IMR-90 (cell line): ENCODE results near the gene BACH1.

ENCODE experiments used
- BHLHE40 ChIP-seq: fragments of 150-350 bp; IDR thresholded peaks from 2 replicates; pipeline ENCODE4 v1.6.1; 2016; ENCODE audit warnings: mild to moderate bottlenecking, low read depth, low read length
- CEBPB ChIP-seq: IDR thresholded peaks from 2 replicates; pipeline ENCODE4 v1.6.1; 2012; ENCODE audit warnings: low read depth, low read length, improper control_type of control experiment
- CHD1 ChIP-seq: IDR thresholded peaks from 2 replicates; pipeline ENCODE4 v1.6.1; 2012; ENCODE audit warnings: low read depth, low read length, improper control_type of control experiment
- FOS ChIP-seq: fragments of 150-350 bp; IDR thresholded peaks from 2 replicates; pipeline ENCODE4 v1.6.1; 2016; ENCODE audit warnings: low read depth, low read length
- MAFK ChIP-seq: IDR thresholded peaks from 2 replicates; pipeline ENCODE4 v1.6.1; 2012; ENCODE audit warnings: low read depth, low read length, improper control_type of control experiment
- MAZ ChIP-seq: IDR thresholded peaks from 2 replicates; pipeline ENCODE4 v1.6.1; 2012; ENCODE audit warnings: low read depth, mild to moderate bottlenecking, low read length, improper control_type of control experiment, moderate library complexity, borderline replicate concordance
- NFE2L2 ChIP-seq: fragments of 150-350 bp; IDR thresholded peaks from 2 replicates; pipeline ENCODE4 v1.6.1; 2016; ENCODE audit warnings: low read depth, mild to moderate bottlenecking, low read length
- POLR2A ChIP-seq: IDR thresholded peaks from 2 replicates; pipeline ENCODE4 v1.6.1; 2012; ENCODE audit warnings: mild to moderate bottlenecking, low read depth, low read length
- RAD21 ChIP-seq: IDR thresholded peaks from 2 replicates; pipeline ENCODE4 v1.6.1; 2012; ENCODE audit warnings: low read length, improper control_type of control experiment
- RCOR1 ChIP-seq: IDR thresholded peaks from 2 replicates; pipeline ENCODE4 v1.6.1; 2012; ENCODE audit warnings: mild to moderate bottlenecking, low read length, improper control_type of control experiment; ENCODE audit not compliant: insufficient replicate concordance
- RFX5 ChIP-seq: IDR thresholded peaks from 2 replicates; pipeline ENCODE4 v1.8.0; 2012; ENCODE audit warnings: low read depth, mild to moderate bottlenecking, low read length, moderate library complexity
- SMC3 ChIP-seq: fragments of 150-350 bp; IDR thresholded peaks from 2 replicates; pipeline ENCODE4 v1.6.1; 2016; ENCODE audit warnings: low read depth, mild to moderate bottlenecking, antibody characterized with exemption, low read length, moderate library complexity
- TF ChIP-seq, protein P1 (sequence below): conservative IDR thresholded peaks from 2 replicates; pipeline ENCODE4 v1.5.1; 2012; ENCODE audit warnings: mild to moderate bottlenecking, low read depth, low read length, improper control_type of control experiment
- TF ChIP-seq, protein P2 (sequence below): fragments of 150-350 bp; IDR thresholded peaks from 2 replicates; pipeline ENCODE4 v1.6.1; 2016; ENCODE audit warnings: low read depth, mild to moderate bottlenecking, low read length, moderate library complexity, borderline replicate concordance

DNA sequence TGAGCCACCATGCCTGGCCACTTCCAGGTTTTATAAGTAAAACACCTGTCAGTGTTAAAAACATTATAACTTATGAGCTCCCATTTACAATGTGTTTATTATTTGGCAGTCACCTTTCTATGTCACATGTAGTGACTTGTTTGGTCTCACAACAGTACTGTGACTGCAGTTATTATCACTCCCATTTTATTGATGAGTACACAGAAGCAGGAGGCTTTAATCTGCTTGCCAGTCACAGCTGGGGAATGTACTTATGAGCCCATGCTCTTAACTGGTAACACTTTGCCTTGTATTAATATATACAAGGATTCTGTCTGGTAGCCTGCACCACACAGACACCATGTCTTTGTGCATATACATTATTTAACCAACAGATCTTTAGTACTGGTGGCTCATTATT, 31.1 kb upstream of the BACH1 start:
- TF ChIP-seq, protein P1, sequence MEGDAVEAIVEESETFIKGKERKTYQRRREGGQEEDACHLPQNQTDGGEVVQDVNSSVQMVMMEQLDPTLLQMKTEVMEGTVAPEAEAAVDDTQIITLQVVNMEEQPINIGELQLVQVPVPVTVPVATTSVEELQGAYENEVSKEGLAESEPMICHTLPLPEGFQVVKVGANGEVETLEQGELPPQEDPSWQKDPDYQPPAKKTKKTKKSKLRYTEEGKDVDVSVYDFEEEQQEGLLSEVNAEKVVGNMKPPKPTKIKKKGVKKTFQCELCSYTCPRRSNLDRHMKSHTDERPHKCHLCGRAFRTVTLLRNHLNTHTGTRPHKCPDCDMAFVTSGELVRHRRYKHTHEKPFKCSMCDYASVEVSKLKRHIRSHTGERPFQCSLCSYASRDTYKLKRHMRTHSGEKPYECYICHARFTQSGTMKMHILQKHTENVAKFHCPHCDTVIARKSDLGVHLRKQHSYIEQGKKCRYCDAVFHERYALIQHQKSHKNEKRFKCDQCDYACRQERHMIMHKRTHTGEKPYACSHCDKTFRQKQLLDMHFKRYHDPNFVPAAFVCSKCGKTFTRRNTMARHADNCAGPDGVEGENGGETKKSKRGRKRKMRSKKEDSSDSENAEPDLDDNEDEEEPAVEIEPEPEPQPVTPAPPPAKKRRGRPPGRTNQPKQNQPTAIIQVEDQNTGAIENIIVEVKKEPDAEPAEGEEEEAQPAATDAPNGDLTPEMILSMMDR: no peak
- TF ChIP-seq MAFK: no peak
- no peak for TF ChIP-seq POLR2A
- no peak for TF ChIP-seq RAD21
- TF ChIP-seq RFX5: no peak
- TF ChIP-seq SMC3: no peak
- TF ChIP-seq NFE2L2: no peak
- no peak for TF ChIP-seq CEBPB
- no peak for TF ChIP-seq BHLHE40
- no peak for TF ChIP-seq CHD1
- no peak for TF ChIP-seq MAZ
- no peak for TF ChIP-seq FOS
- TF ChIP-seq RCOR1: no peak
- TF ChIP-seq, protein P2, sequence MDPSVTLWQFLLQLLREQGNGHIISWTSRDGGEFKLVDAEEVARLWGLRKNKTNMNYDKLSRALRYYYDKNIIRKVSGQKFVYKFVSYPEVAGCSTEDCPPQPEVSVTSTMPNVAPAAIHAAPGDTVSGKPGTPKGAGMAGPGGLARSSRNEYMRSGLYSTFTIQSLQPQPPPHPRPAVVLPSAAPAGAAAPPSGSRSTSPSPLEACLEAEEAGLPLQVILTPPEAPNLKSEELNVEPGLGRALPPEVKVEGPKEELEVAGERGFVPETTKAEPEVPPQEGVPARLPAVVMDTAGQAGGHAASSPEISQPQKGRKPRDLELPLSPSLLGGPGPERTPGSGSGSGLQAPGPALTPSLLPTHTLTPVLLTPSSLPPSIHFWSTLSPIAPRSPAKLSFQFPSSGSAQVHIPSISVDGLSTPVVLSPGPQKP: no peak
